Keratinocyte (primary cell): ENCODE measurements around the gene PPP1CC. TPM values are rescaled to one million over a fixed set of nuclear protein-coding genes. Genes with fewer than 3 reads are reported as not detected.

ENCODE experiments used
- DNase-seq: peaks from one replicate; pipeline ENCODE4 v3.0.0-alpha.2; 2011; ENCODE audit warnings: low read depth, missing footprints, low spot score
- FAIRE-seq: peaks from 2 replicates; lab custom pipeline; 2011; peaks lifted over from hg19 to GRCh38; lab: Jason Lieb, UNC
- H2AFZ ChIP-seq: 2 replicates; pipeline ENCODE4 v1.6.0; 2012; ENCODE audit warnings: low read length, control low read depth, inconsistent platforms; ENCODE audit not compliant: control insufficient read depth
- H3K27ac ChIP-seq: 2 replicates; pipeline ENCODE4 v1.5.1; 2011; ENCODE audit warnings: low read length; ENCODE audit not compliant: control insufficient read depth, insufficient read depth
- H3K27me3 ChIP-seq: 3 replicates; pipeline ENCODE4 v1.6.0; 2011; ENCODE audit warnings: low read length; ENCODE audit not compliant: control insufficient read depth, insufficient read depth; ENCODE audit errors: extremely low read depth
- H3K36me3 ChIP-seq, 2 experiments: 2 replicates in 1 of 2; 3 replicates in 1 of 2; pipeline ENCODE4 v1.5.1; 2011; ENCODE audit warnings: low read length in 2 of 2, mild to moderate bottlenecking in 1 of 2; ENCODE audit not compliant: control insufficient read depth in 2 of 2, insufficient read depth in 2 of 2; ENCODE audit errors: extremely low read depth in 1 of 2
- H3K4me1 ChIP-seq: 3 replicates; pipeline ENCODE4 v1.5.1; 2011; ENCODE audit warnings: low read length; ENCODE audit not compliant: control insufficient read depth, insufficient read depth; ENCODE audit errors: extremely low read depth
- H3K4me2 ChIP-seq: 3 replicates; pipeline ENCODE4 v1.6.0; 2011; ENCODE audit warnings: low read depth, low read length; ENCODE audit not compliant: control insufficient read depth, insufficient read depth; ENCODE audit errors: extremely low read depth
- H3K4me3 ChIP-seq, 3 experiments: fragments of 200-600 bp in 1 of 3; sonication (generic) in 1 of 3; 2 replicates in 2 of 3; 3 replicates in 1 of 3; pipeline ENCODE4 v1.5.1; 2011 to 2016; ENCODE audit warnings: low read length in 3 of 3, mild to moderate bottlenecking in 3 of 3, control low read depth in 2 of 3, inconsistent platforms in 1 of 3, low read depth in 1 of 3, mixed read lengths in 1 of 3, mixed run types in 1 of 3, moderate library complexity in 1 of 3; ENCODE audit not compliant: control insufficient read depth in 2 of 3, insufficient read depth in 2 of 3; ENCODE audit errors: extremely low read depth in 1 of 3
- H3K79me2 ChIP-seq: 2 replicates; pipeline ENCODE4 v1.6.0; 2012; ENCODE audit warnings: low read length; ENCODE audit not compliant: control insufficient read depth, insufficient read depth
- H3K9ac ChIP-seq: 3 replicates; pipeline ENCODE4 v1.6.0; 2011; ENCODE audit warnings: low read length; ENCODE audit not compliant: control insufficient read depth, insufficient read depth; ENCODE audit errors: extremely low read depth
- H3K9me1 ChIP-seq: 3 replicates; pipeline ENCODE4 v1.6.0; 2011; ENCODE audit warnings: low read length; ENCODE audit not compliant: control insufficient read depth, insufficient read depth; ENCODE audit errors: extremely low read depth
- H3K9me3 ChIP-seq: 2 replicates; pipeline ENCODE4 v1.5.1; 2012; ENCODE audit warnings: low read depth, low read length; ENCODE audit not compliant: control insufficient read depth
- H4K20me1 ChIP-seq: 3 replicates; pipeline ENCODE4 v1.6.0; 2011; ENCODE audit warnings: low read length; ENCODE audit not compliant: control insufficient read depth, insufficient read depth; ENCODE audit errors: extremely low read depth
- CTCF ChIP-seq, 3 experiments: IDR thresholded peaks in 1 of 3; conservative IDR thresholded peaks in 1 of 3; optimal IDR thresholded peaks in 1 of 3; 2 replicates in 2 of 3; 3 replicates in 1 of 3; pipeline versions ENCODE3 to v1.5.1; 2011; ENCODE audit warnings: low read length in 3 of 3, mild to moderate bottlenecking in 3 of 3, moderate library complexity in 2 of 3, control low read depth in 1 of 3, inconsistent platforms in 1 of 3; ENCODE audit not compliant: insufficient read depth in 2 of 3; ENCODE audit errors: extremely low read depth in 1 of 3
- EZH2 ChIP-seq: IDR thresholded peaks from one replicate; pipeline ENCODE4 v1.6.1; 2012; ENCODE audit warnings: inconsistent platforms, mild to moderate bottlenecking, low read length, moderate library complexity
- dilution Hi-C: fragments of 300-500 bp; cut with MboI; formaldehyde crosslinking; loops from one replicate; pipeline ENCODE4 v1.7.0; 2020; ENCODE audit warnings: low sequenced_read_pairs; ENCODE audit not compliant: extremely low pct_ligation_motif_present
- polyA plus RNA-seq, 5 experiments: library from polyadenylated mRNA; depleted of rRNA in 3 of 5; stranded (reverse) in 3 of 5; stranded (forward) in 1 of 5; unstranded in 1 of 5; fragments of >200 nt; gene quantifications; 1 replicate in 1 of 5; 2 replicates in 3 of 5; 3 replicates in 1 of 5; pipeline versions ENCODE4 v1.2.1 to v1.2.3, GENCODE V29; 2011 to 2012; ENCODE audit warnings: missing spikeins in 2 of 5, low read depth in 1 of 5, low replicate concordance in 1 of 5

The PPP1CC gene
- polyA plus RNA-seq, 1 donor (not counting 4 experiments of a cell fraction or from before 2014, with no cell fraction given), result 158 TPM

- no peak overlapping the region for H3K9ac ChIP-seq
- no peaks in the 10 kb centered on the region for H4K20me1 ChIP-seq
- H3K4me2 ChIP-seq, result no peak overlapping the region
- H3K9me1 ChIP-seq, result no peaks in the 10 kb centered on the region
- DNase-seq, result no peak
- H3K27ac ChIP-seq, result no peak overlapping the region
- H3K36me3 ChIP-seq, result no peaks in the 10 kb centered on the region
- FAIRE-seq, result no peak
- no peaks in the 10 kb centered on the region for H3K79me2 ChIP-seq
- no peak overlapping the region for H2AFZ ChIP-seq
- H3K4me1 ChIP-seq, result no peaks in the 10 kb centered on the region
- H3K27me3 ChIP-seq, result no peaks in the 10 kb centered on the region
- dilution Hi-C loops, result no loop called here
- TF ChIP-seq CTCF (optimal IDR thresholded peaks at IDR 0.05 in 1 of 3, IDR thresholded peaks at IDR 0.05 in 1 of 3, conservative IDR thresholded peaks at IDR 0.05 in 1 of 3; ENCODE audit: extremely low read depth in 1 of 3, insufficient read depth in 2 of 3, low read length in 3 of 3), result no peak
- no peak for TF ChIP-seq EZH2
- no peaks in the 10 kb centered on the region for H3K9me3 ChIP-seq
- no peak overlapping the region for H3K4me3 ChIP-seq
Observed at GRCh38 chr12:110702081-110702480, 40.6 kb downstream of the PPP1CC start.

- Histone ChIP-seq H3K27ac (no peak overlapping the region), H3K4me2 (no peak overlapping the region), H3K79me2 (no peaks in the 10 kb centered on the region), H3K4me3 (no peak overlapping the region), H3K36me3 (no peaks in the 10 kb centered on the region), H4K20me1 (no peaks in the 10 kb centered on the region), H3K9me3 (no peaks in the 10 kb centered on the region), H2AFZ (no peak overlapping the region), H3K27me3 (no peaks in the 10 kb centered on the region), H3K4me1 (no peaks in the 10 kb centered on the region), H3K9me1 (no peaks in the 10 kb centered on the region), H3K9ac (no peak overlapping the region)
- dilution Hi-C loops, result no loop called here
- FAIRE-seq (no peak), DNase-seq (no peak)
- TF ChIP-seq EZH2 (no peak), CTCF (optimal IDR thresholded peaks at IDR 0.05 in 1 of 3, IDR thresholded peaks at IDR 0.05 in 1 of 3, conservative IDR thresholded peaks at IDR 0.05 in 1 of 3; ENCODE audit: extremely low read depth in 1 of 3, insufficient read depth in 2 of 3, low read length in 3 of 3) (no peak)
Observed at GRCh38 chr12:110699591-110700445, 42.9 kb downstream of the PPP1CC start.
